GM12865 (cell line): ENCODE data around the gene FAM229B.
"Not testable (repeated sequence)": the region's sequence is repeated elsewhere in the genome, so short reads cannot be mapped to it uniquely, and the experiment has no call there.

ENCODE experiments used
- DNase-seq: peaks from one replicate; pipeline ENCODE4 v3.0.0; 2010; ENCODE audit warnings: low read depth
- H3K4me3 ChIP-seq: 2 replicates; pipeline ENCODE4 v1.5.1; 2011; ENCODE audit warnings: mild to moderate bottlenecking, low read depth, low read length, control low read depth
- TF ChIP-seq, protein P1 (sequence below): IDR thresholded peaks from 2 replicates; pipeline ENCODE4 v1.5.1; 2011; ENCODE audit warnings: low read length, control low read depth, low read depth, inconsistent platforms; ENCODE audit not compliant: insufficient read depth; ENCODE audit errors: missing control alignments

The FAM229B gene

DNA sequence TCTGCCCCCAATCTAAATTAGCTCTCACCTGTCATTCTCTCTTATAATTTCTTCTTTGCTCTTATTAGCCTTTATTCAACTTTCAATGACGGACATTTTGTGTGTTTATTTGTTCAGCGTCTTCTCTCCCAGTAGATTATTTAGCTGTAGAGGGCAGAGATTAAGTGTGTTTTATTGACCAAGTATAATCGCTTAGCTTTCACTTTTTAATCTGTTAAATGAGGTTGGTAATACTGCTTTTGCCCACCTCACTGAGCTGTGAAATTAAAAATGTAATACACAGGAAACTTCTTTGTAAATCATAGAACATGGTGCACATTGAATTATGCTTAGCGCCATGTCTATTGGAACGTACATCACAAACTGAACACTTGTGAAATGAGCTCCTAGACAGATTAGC is 37.0 kb upstream of the FAM229B start:
- TF ChIP-seq, protein P1, sequence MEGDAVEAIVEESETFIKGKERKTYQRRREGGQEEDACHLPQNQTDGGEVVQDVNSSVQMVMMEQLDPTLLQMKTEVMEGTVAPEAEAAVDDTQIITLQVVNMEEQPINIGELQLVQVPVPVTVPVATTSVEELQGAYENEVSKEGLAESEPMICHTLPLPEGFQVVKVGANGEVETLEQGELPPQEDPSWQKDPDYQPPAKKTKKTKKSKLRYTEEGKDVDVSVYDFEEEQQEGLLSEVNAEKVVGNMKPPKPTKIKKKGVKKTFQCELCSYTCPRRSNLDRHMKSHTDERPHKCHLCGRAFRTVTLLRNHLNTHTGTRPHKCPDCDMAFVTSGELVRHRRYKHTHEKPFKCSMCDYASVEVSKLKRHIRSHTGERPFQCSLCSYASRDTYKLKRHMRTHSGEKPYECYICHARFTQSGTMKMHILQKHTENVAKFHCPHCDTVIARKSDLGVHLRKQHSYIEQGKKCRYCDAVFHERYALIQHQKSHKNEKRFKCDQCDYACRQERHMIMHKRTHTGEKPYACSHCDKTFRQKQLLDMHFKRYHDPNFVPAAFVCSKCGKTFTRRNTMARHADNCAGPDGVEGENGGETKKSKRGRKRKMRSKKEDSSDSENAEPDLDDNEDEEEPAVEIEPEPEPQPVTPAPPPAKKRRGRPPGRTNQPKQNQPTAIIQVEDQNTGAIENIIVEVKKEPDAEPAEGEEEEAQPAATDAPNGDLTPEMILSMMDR: no peak
- DNase-seq: no peak
- no peak overlapping the region for H3K4me3 ChIP-seq

DNA sequence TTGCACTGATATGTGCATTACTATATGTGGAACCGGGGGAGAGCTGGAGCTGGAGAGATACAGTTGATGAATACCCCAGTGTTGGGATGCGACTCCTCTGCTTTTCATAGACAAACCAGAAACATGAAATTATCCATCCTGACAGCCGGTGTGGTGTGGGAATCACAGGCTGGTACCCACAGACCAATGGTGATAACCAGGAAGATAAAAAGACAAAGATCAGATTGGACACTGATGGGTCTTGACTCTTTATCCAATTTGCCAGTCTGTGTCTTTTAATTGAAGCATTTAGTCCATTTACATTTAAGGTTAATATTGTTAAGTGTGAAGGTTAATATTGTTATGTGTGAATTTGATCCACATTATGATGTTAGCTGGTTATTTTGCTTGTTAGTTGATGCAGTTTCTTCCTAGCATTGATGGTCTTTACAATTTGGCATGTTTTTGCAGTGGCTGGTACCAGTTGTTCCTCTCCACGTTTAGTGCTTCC is 36.1 kb upstream of the FAM229B start:
- not testable (repeated sequence) for H3K4me3 ChIP-seq, DNase-seq

DNA sequence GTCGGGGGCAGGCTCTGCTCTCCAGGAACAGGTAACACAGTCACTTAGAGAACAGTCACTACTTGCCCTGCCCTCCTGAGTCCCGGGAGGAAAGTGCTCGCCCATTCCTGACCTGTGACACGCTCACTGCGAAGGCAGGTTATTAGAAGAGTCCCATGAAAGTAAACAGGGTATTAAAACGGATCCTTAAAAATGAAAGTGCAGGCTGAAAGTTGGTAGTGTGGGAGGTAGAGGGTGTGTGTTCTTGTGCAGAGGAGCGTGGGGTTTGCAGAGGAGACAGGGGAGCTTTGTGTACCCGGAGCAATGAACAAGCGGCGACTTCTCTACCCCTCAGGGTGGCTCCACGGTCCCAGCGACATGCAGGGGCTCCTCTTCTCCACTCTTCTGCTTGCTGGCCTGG is 33.4 kb upstream of the FAM229B start, which contains the start of gene CCN6:
Gene CCN6, plus strand, starts transcription at position 104 of the 400 bp plus-strand sequence. Its CDS starts 254 bp downstream, at position 358.
- TF ChIP-seq, protein P1: no peak

DNA sequence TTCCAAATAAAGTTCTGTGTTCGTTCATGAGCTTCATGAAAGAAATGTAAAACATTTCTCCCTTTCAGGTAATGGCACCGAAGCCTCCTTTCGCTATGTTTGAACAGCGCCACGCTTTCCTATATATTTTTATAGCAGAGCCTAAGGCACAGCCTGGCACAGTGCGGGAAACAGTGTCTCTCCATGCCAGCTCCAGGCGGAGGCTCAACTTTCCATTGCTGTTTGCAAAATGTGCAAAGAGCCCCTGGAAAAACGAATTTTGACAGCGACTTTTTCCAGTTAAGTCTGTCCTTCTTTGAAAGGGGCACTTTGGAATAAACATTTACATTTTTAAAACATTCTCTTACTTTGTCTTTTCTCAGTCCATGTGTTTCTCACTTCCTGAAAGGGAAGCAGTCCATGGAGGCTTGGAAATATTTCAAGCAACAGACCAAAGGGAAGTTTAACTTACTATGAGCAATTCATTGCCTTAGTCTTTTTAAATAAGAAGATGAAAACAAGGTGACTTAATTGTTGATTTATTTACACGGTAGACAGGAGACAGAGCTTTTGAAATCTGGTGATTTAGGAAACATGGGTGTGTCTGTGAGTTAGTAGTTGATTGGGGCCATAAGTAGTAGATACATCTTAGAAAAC is 32.7 kb upstream of the FAM229B start:
- no peak for DNase-seq
- no peak overlapping the region for H3K4me3 ChIP-seq
- TF ChIP-seq, protein P1: no peak

More for the DNA sequence above, 33.4 kb upstream of the FAM229B start, which contains the start of gene CCN6:
- no peak for DNase-seq
- no peak within 1 kb of the TSS for H3K4me3 ChIP-seq

DNA sequence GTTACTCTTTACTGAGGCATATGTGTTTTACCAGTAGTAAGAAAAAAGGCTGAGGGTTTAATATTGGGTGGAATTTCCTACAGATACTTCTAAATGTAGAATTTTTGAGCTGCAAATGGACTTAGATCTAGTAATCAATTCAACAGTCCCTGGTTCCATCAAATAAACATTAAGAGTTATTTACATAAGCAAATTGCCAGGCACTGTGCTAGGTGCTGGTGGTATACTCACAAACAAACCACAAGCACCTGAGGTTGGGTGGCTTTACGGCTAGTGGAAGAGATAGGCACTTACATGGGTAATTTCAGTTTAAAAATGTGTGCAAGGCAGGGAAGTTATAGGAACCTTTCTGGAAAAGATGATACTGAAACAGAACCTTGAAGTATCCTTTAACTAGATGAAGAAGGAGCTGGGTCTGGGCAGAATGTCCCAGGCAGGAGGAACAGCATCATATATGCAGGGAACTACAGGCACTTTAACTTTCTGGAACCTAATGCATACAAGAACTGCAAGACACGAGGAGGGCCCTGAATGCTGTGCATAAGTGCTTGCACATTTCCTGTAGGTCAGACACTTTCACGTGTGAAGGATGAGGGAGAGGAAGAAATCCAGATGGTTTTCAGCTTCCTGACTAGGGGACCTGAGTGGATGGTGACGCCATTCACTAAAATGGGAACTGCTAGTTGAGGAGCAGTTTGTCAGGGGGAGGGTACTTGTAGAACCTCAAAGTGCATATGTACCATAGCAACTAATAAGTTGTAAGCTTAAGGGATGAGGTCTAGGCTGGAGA is 29.0 kb upstream of the FAM229B start:
- no peak for DNase-seq
- H3K4me3 ChIP-seq: no peak overlapping the region
- TF ChIP-seq, protein P1: no peak

DNA sequence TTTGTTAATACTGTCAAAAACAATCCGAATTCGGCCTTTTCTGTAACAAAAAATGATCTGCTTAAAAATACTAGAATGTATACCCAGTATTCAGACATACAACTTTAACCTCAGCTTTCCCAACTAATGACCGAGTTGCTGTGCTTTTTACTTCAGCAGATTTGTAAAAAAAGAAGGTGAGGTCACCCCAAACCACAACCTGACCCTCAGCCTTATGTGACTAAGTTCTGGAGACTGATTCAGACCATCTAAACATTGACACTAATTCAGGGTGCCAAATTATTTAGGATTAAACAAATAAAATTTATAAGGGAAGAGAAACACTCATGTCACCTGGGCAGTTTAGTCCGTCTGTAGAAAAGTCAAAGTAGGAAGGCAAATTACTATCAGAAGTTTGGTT is 25.8 kb upstream of the FAM229B start:
- no peak for DNase-seq
- TF ChIP-seq, protein P1: no peak
- H3K4me3 ChIP-seq: no peak overlapping the region

DNA sequence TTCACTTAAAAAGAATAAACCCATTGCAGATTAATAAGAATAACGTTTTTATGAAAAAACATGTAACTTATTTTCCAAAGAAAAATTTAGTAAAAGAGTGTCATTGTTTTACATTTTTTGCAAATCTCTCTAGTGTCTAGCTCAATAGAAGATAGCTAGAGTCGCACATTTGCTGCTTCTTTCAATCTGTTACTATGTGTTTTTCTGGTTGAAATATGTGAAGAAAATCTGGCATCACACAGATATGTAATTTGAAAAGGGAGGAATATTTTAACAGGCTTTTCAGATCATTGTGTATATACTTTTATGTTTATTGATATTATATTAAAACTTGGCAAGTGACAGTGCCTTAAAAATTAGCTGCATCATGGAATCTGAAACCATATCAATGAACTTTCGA is 24.4 kb upstream of the FAM229B start:
- no peak overlapping the region for H3K4me3 ChIP-seq
- TF ChIP-seq, protein P1: no peak
- DNase-seq: no peak
